ENCODE measurements around the gene GLUL.

GLUL gene

DNA sequence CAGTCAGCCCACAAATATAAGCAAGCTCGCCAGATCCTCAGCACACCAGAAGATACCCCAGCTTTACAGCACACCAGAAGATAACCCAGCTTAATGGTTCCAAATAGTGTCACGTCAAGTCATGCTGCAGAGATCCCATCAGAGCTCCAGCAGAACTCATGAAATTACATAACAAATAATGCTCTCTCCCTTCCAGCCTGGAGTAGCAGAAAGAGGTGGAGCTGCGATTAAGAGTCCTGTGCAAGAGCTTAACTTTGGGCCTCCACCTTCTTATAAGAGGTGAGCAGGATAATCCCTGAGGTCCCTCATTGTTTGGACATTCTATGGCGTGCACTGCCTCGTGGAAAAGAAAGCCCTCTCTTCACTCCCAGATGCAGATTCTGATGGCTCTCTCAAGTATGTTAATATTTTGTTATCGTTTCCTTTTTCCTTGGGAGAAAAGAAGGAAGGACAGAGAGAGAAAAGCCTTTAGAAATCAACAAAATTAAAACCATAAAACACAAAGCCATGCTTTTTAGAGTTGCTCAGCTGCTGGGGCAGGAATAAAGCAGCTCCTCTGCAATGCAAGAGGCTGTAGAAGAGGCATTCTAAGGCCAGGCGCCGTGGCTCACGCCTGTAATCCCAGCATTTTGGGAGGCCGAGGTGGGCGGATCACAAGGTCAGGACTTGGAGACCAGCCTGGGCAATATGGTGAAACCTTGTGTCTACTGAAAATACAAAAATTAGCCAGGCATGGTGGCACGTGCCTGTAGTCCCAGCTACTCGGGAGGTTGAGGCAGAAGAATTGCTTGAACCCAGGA, 59.1 kb downstream of the GLUL start:
- H3K9ac ChIP-seq (ENCODE audit: low read depth, low read length), result no peak overlapping the region
- H2AFZ ChIP-seq (ENCODE audit: low read depth, low read length), result no peak overlapping the region
- H3K9me3 ChIP-seq (ENCODE audit: insufficient read depth, low read length, severe bottlenecking), result no peaks in the 10 kb centered on the region
- H3K27me3 ChIP-seq (ENCODE audit: insufficient read depth, low read length, poor library complexity), result no peaks in the 10 kb centered on the region
- no peaks in the 10 kb centered on the region for H4K20me1 ChIP-seq (ENCODE audit: insufficient read depth, low read length)
- DNase-seq (no peak), ATAC-seq (ENCODE audit: insufficient read depth, low read depth) (no peak)
- H3K36me3 ChIP-seq (ENCODE audit: insufficient read depth, low read length), result no peaks in the 10 kb centered on the region
- no peaks in the 10 kb centered on the region for H3K79me2 ChIP-seq (ENCODE audit: insufficient read depth, low read length)
- TF ChIP-seq, protein P1, sequence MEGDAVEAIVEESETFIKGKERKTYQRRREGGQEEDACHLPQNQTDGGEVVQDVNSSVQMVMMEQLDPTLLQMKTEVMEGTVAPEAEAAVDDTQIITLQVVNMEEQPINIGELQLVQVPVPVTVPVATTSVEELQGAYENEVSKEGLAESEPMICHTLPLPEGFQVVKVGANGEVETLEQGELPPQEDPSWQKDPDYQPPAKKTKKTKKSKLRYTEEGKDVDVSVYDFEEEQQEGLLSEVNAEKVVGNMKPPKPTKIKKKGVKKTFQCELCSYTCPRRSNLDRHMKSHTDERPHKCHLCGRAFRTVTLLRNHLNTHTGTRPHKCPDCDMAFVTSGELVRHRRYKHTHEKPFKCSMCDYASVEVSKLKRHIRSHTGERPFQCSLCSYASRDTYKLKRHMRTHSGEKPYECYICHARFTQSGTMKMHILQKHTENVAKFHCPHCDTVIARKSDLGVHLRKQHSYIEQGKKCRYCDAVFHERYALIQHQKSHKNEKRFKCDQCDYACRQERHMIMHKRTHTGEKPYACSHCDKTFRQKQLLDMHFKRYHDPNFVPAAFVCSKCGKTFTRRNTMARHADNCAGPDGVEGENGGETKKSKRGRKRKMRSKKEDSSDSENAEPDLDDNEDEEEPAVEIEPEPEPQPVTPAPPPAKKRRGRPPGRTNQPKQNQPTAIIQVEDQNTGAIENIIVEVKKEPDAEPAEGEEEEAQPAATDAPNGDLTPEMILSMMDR (IDR thresholded peaks at IDR 0.05; ENCODE audit: borderline replicate concordance, extremely low read depth, low read length, poor library complexity, severe bottlenecking), result no peak
- no peak for TF ChIP-seq EZH2 (IDR thresholded peaks at IDR 0.05; ENCODE audit: borderline replicate concordance, low read depth, low read length, severe bottlenecking)
- peaks cover 10% of the 10 kb centered on the region for H3K4me1 ChIP-seq (ENCODE audit: insufficient read depth, low read length)
- no peak overlapping the region for H3K27ac ChIP-seq (ENCODE audit: low read length)
- H3K4me2 ChIP-seq (ENCODE audit: insufficient read depth, low read length), result no peak overlapping the region
- H3K4me3 ChIP-seq (ENCODE audit: low read depth in 1 of 2, low read length in 2 of 2), result no peak overlapping the region

All from DND-41 (cell line).